ENCODE results near the gene CD1E.
"Not testable (repeated sequence)": the region's sequence is repeated elsewhere in the genome, so short reads cannot be mapped to it uniquely, and the experiment has no call there.

The CD1E gene

DNA sequence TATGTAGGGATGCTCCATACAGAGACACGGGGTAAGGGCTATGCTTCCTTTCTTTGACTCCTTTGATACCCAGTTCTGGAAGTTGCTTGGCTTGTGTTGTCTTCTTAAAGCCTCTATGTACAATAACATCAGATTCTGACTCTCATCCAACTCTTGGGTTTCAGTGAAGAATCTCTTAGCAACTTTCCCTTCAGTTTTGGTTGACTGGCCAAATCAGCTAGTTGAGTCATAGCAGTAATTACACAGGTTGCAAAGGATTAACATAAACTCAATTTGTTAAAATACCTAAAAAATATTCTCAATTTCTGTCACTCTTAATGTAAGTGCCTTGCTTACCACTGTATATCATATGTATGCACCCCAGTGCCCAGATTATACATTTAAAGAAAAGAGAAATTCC lies 9.2 kb downstream of the CD1E start:
- no peak for DNase-seq (ENCODE audit: low read depth)

DNA sequence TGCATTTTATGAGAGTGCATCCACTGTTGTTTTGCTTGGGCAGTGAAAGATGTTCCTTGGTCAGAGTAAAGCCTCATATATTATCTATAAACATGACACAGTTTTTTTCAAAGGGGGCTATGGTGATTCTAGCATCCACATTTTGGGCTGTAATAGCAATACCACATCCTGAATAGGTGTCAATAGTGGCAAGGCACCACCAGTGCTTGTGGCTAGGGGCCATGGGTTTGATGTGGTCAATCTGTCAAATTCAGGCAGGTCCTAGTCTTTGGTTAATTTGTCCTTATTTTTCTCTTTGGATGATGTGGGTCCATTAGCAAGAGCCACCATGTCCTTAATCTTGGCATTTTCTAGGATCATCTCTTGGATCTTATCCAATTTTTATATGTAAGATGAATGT lies 13.1 kb downstream of the CD1E start:
- DNase-seq (ENCODE audit: low read depth): no peak

DNA sequence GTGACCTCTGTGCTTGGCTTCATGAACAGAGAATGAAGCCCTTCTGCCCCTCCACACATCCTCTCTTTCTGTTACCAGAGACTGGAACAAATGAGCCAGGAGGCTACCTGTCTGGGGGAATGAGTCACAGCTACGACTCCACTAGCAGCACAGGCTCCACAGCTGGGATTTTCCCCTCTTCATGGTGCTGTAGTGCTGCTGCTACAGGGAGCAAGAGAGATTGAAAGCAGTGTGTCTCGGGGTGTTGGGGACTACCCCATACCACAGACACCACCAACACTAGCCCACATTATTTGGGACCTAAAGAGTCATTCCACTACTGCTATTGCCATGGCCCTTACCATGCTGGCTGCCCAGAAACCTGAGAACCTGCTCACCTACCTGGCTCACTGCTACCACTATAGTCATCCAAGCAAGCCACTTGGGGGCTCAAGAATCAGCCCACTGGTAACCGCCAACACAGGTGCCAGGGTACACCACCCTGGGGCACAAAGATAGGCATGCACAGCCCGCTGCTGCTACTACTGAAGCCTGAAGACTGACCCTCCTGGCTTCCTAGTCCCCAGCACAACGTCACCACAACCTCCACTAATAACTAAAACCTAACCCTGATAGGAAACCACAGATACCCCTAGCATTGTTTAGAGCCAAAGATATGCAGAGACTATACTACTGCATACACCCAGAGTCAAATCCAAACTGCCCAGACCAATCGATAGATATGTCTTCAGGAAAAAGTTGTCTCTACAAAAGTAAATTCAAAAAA lies 17.7 kb downstream of the CD1E start:
- DNase-seq (ENCODE audit: low read depth): no peak

DNA sequence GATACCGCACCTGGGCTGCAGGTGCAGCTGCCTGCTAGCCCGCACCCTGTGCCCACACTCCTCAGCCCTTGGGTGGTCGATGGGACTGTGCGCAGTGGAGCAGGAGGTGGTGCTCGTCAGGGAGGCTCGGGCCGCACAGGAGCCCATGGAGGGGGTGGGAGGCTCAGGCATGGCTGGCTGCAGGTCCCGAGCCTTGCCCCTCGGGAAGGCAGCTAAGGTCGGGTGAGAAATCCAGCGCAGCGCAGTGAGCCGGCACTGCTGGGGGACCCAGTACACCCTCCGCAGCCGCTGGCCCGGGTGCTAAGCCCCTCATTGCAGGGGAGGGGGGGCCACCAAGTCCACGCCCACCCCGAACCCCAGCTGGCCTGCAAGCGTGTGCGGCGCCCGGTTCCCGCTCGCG lies 20.4 kb downstream of the CD1E start:
- not testable (repeated sequence) for DNase-seq (ENCODE audit: low read depth)

DNA sequence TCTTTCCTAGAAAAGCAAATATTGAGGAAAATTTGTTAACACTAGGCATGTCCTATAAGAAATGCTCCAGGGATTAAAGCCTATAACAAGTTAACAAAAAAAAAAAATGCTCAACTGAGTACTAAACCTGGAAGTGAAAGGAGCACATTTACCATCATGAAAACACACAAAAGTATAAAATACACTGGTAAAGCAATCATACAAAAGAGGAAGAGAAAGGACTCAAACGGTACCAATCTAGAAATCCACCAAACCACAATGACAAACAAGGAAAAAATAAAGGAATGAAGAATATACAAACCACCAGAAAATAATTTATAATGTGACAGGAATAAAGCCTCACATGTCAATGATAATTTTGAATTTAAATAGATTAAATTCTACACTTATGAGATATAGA lies 21.2 kb downstream of the CD1E start:
- no peak for DNase-seq (ENCODE audit: low read depth)

DNA sequence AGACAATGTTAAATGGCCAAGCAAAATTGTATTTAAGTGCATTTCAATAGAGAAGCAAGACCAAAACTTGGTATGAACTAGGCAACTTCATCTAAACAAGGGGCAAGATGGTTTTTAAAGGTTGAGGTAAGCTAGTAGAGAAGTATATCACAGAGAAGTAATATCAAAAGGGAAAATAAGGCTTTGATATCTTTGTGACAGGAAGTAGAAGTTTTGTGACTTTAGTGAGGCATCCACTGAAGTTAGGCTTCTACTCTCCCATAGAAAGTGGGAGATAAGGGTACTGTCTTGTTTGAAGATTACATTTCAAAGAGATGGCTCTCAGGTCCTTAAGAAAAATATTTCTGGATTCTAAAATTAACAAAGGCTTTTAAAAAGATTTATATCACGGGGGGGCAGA lies 36.6 kb downstream of the CD1E start:
- no peak for DNase-seq (ENCODE audit: low read depth)

DNA sequence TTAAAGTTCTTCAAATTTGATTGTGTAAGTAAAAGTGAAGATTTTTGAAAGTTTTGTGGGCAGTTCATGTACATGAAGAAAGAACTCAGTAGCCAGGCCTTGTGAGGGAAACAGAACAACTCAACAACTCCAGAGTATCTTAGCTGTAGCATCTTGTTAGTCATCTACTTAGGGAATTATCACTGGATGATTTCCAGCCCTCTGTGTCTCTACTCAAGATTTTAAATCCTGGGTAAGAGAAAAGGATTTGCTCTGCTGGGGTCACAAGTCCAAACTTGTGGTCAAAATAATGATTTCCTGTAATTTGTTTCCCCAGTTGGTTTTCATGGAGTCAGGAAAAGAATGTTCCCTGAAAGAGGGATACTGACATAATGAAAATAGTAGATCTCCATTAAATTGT lies 37.4 kb downstream of the CD1E start:
- DNase-seq (ENCODE audit: low read depth): no peak

DNA sequence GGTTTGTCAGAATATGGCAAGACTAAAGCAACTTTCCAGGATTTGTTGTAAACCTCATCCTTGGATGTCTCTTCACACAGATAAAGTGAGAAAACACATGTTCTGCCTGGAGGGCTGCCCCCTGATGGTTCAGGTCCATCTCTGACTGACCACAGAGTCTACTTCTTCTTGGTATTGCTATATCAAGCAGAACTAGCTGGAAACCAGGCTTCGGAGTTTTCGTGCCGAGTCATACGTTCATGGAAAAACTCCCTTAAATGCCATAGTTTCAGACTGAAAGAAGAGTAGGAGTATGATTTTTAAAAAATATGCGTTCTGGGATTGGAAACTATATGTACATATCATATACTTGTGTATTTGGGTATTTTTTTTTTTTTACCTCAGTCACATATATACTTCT lies 39.8 kb downstream of the CD1E start:
- DNase-seq (ENCODE audit: low read depth): no peak

DNA sequence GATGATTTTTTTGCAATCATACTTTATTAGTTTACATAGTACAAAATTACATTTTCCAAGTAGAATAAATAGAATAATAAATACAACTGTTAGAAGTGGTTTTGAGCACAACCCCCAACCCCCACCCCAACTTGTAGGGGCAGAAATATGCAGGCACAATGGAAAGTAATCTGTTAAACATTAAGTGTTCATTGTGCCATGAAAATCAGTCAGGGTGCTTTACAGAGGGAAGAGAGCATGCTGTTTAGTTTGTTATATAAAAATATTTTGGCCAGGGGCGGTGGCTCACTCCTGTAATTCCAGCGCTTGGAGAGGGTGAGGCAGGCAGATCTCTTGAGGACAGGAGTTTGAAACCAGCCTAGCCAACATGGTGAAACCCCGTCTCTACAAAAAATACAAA lies 43.0 kb downstream of the CD1E start:
- no peak for DNase-seq (ENCODE audit: low read depth)

DNA sequence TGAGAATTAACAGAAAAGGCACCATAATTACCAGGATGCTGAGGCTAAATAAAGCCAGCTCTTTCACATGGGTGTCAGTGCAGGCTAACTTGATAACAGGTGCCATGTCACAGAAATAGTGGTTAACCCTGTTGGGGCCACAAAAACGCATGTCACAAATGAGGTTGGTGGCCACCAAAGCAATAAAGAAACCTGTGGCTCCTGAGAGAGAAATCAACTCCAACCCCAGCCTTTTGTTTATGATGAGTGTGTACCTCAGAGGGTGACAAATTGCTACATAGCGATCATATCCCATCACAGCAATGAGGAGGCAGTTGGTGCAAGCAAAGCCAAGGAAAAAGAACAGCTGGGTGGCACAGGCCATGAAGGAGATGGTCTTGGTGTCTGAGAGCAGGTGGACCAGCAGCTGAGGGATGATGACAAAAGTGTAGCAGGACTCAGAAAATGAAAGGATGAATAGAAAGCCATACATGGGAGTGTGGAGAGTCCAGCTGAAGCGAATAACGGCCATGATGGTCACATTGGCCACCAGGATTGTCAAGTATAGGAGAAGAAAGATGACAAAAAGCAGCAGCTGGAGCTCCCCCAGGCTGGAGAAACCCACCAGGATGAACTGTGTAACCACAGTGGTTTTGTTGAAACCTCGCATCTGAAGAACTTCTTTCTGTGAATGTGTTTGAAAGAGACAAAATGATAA lies 45.3 kb downstream of the CD1E start, which contains the start of gene OR10T2:
OR10T2 (minus strand) TSS at position 649 of the 697 bp plus-strand sequence; CDS start at position 649, 0 bp downstream.
- DNase-seq (ENCODE audit: low read depth): no peak

DNA sequence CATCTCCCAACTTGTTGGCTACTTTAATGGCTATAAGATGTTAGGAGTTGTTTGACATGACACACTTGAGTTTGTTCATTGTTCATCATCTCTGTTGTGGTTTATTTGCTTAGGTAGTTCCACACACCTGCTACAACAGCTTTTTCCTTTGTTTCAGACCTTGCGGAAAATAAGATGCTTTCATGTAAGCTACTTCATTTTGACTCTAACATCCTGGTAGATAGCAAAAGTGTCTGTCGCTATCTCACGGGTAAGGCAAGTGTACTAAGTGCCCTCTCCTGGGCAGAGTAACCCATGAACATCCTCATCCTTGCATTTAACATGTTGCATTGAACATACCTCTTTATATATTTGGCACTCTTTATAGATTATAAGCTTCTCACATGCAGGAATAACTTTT lies 47.2 kb downstream of the CD1E start:
- DNase-seq (ENCODE audit: low read depth): no peak

DNA sequence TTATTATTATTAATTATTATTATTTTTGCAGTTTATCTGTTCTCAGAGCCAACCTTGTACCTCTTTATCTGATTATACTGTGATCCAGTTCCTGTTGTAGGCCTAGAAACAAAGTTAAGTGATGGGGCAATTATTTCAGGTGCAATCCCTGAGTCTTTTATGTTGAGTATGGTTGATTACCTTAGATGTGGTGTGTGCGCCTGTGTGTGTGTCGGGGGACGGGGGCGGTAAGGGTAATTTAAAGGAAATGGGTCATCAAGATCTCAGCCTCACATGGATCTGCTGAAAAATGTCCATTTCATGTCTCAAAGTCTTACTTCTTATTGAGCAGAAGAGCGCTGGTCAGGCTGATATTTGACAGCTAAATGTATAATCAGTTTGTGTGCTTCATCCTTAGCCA lies 53.4 kb downstream of the CD1E start:
- no peak for DNase-seq (ENCODE audit: low read depth)

Measured in activated T-helper 9 cell treated with anti-CD3 and anti-CD28 coated beads, Interleukin-2, amount 50 U/mL, for 16 hours (primary cell).